Measurements from ENCODE around the gene TIRAP. TPM values are rescaled to one million over a fixed set of nuclear protein-coding genes. Genes with fewer than 3 reads are reported as not detected.
A peak's percentile ranks its signal among the peaks of the same experiment; 100 is the strongest.

Gene TIRAP
- total and polyA plus RNA-seq, 2 of the 8 experiments (the other 6 are each of a cell fraction or from before 2014, with no cell fraction given), result 5.3 TPM

DNA sequence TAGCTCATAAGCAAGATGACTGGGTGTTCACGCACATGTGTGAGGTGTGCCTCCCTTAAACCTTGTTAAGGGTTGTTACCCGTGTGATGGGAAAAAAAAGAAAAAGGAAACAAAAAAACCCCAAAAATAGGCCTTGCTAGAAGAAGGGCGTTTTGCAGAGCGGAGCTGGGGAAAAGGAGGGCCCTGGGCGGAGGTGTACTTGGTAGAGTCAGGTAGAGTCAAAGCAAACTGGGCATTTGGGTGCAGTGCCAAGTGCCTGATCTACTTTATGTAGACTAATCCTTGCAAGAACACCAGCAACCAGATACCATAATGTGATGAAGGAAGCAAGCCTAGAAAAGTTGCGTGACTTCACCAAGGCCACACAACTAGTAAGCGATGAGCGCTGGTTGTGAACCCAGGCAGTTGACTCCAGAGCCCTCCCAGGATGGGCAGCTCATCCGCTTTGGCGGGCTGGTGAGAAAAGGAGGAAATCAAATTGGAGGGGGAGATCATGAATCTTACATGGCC lies 1.2 kb upstream of the TIRAP start:
- no peak overlapping the region for H3K14ac ChIP-seq (ENCODE audit: insufficient read length)
- peak overlapping the region; percentile 93 for H2AFZ ChIP-seq (ENCODE audit: low read length)
- no peaks in the 10 kb centered on the region for H3K79me2 ChIP-seq (ENCODE audit: control insufficient read depth in 1 of 2, insufficient read depth in 2 of 2, low read length in 2 of 2)
- H3K23ac ChIP-seq (ENCODE audit: insufficient read length), result no peak overlapping the region
- H3K18ac ChIP-seq (ENCODE audit: extremely low read depth, low read length), result no peak overlapping the region
- no peak overlapping the region for H3K9ac ChIP-seq (replicated peaks in 1 of 4; ENCODE audit: extremely low read depth in 1 of 4, low read depth in 3 of 4, low read length in 3 of 4)
- FAIRE-seq (no peak), DNase-seq (ENCODE audit: low read depth in 1 of 2, low spot score in 2 of 2) (no peak)
- no peaks in the 10 kb centered on the region for H4K20me1 ChIP-seq (replicated peaks in 1 of 2; ENCODE audit: control insufficient read depth in 1 of 2, insufficient read depth in 2 of 2, low read length in 2 of 2)
- H2BK120ac ChIP-seq (replicated peaks; ENCODE audit: low read depth, low read length), result no peak overlapping the region
- H4K91ac ChIP-seq (replicated peaks; ENCODE audit: insufficient read length, low read length), result no peak overlapping the region
- no peak overlapping the region for H2BK5ac ChIP-seq (ENCODE audit: low read depth, low read length)
- H3K27me3 ChIP-seq (replicated peaks in 1 of 4; ENCODE audit: control insufficient read depth in 3 of 4, extremely low read depth in 1 of 4, insufficient read depth in 3 of 4, low read length in 3 of 4), result peaks cover 0 to 5% (median 2%) of the 10 kb centered on the region in 4 experiments; a peak in 4 of 7 replicates
- ChIA-PET POLR2A (ENCODE audit: partially characterized antibody) (interaction anchor here (0.6 to 4.6 kb wide), 10 partner anchors 8 to 70 kb away, joined by 3 to 75 read pairs (median 7); partner anchors contain the start of genes DCPS, FAM118B, FOXRED1 and RPUSD4), CTCF (ENCODE audit: partially characterized antibody) (interaction anchor here (0.6 to 1.6 kb wide), 2 partner anchors 11 to 326 kb away, joined by 3 read pairs; no protein-coding TSS in a partner anchor)
- no peak overlapping the region for H2BK20ac ChIP-seq (ENCODE audit: low read length)
- no peak for TF ChIP-seq CHD1 (IDR thresholded peaks at IDR 0.05; ENCODE audit: low read depth, low read length)
- no peak for TF ChIP-seq EP300 (IDR thresholded peaks at IDR 0.05; ENCODE audit: borderline replicate concordance in 1 of 2, low read depth in 2 of 2, low read length in 2 of 2)
- TF ChIP-seq SP1 (IDR thresholded peaks at IDR 0.05; ENCODE audit: low read depth, low read length), result no peak
- peak overlapping the region; percentile 54; the same call in 1 of the 2 replicates for H4K8ac ChIP-seq (ENCODE audit: extremely low read depth, insufficient read depth, low read length)
- H3K27ac ChIP-seq (ENCODE audit: low read depth, low read length), result no peak overlapping the region
- peak overlapping the region in 1 of 4 experiments; percentile 91; a peak in 1 of 8 replicates for H3K4me3 ChIP-seq (ENCODE audit: extremely low read depth in 1 of 4, insufficient read depth in 2 of 4, low read depth in 3 of 4, low read length in 4 of 4)
- H3K4me1 ChIP-seq (replicated peaks in 1 of 4; ENCODE audit: control insufficient read depth in 3 of 4, insufficient read depth in 4 of 4, low read length in 3 of 4), result peaks cover 0 to 6% (median 4%) of the 10 kb centered on the region in 4 experiments; a peak in 4 of 7 replicates
- H3K79me1 ChIP-seq (ENCODE audit: low read depth, low read length), result peaks cover 2% of the 10 kb centered on the region; the same call in 1 of the 2 replicates
- no peak overlapping the region for H2AK5ac ChIP-seq (ENCODE audit: low read depth, low read length)
- no peak overlapping the region for H2BK15ac ChIP-seq (ENCODE audit: low read length)
- no peaks in the 10 kb centered on the region for H3K9me3 ChIP-seq (ENCODE audit: insufficient read depth in 2 of 2, low read depth in 1 of 2, low read length in 1 of 2)
- H3K4ac ChIP-seq (replicated peaks; ENCODE audit: insufficient read length, low read depth, low read length), result no peak overlapping the region
- H3K4me2 ChIP-seq (ENCODE audit: insufficient read depth in 1 of 2, low read depth in 2 of 2, low read length in 2 of 2), result peak overlapping the region; percentile 80 to 94; a peak in 3 of 4 replicates
- 87% methylated on average over 10 of the region's 10 CpGs; no CpG with 5 or more reads in 1 of the 2 experiments for WGBS, 2 experiments (ENCODE audit: extremely low coverage in 1 of 2, insufficient coverage in 1 of 2, insufficient read length in 1 of 2, insufficient replicate concordance in 2 of 2, low coverage in 1 of 2, low lambda C conversion rate in 2 of 2, missing lambda C conversion rate in 1 of 2)
- H3K36me3 ChIP-seq (ENCODE audit: control insufficient read depth in 2 of 4, insufficient read depth in 4 of 4, low read length in 3 of 4), result peaks cover 2 to 11% (median 5%) of the 10 kb centered on the region in 4 experiments; a peak in 6 of 8 replicates
- no peak overlapping the region for H4K5ac ChIP-seq (ENCODE audit: insufficient read length, low read depth, low read length)
- H3K23me2 ChIP-seq (ENCODE audit: low read depth, low read length), result peaks cover 13% of the 10 kb centered on the region
- no peak overlapping the region for H3K56ac ChIP-seq (replicated peaks; ENCODE audit: insufficient read length, low read depth, low read length)
- H2BK12ac ChIP-seq (ENCODE audit: low read depth, low read length), result no peak overlapping the region

Measured in H1 (cell line).